Tibial nerve (tissue), 3 donors: ENCODE results near the gene ZBTB26.

Source experiments
- POLR2A ChIP-seq, 2 donors: fragments of 450-650 bp; IDR thresholded peaks; one replicate each; pipeline ENCODE4 v1.6.1; 2017; ENCODE audit warnings: antibody characterized with exemption in 2 of 2, mild to moderate bottlenecking in 2 of 2, moderate library complexity in 2 of 2
- TF ChIP-seq, protein P1 (sequence below), 5 experiments: fragments of 200-600 bp in 3 of 5; fragments of 450-650 bp in 2 of 5; sonication (generic) in 3 of 5; IDR thresholded peaks; one replicate each; pipeline ENCODE4 v1.5.1; 2016 to 2019; ENCODE audit warnings: antibody characterized with exemption in 5 of 5, mild to moderate bottlenecking in 3 of 5, moderate library complexity in 2 of 5

DNA sequence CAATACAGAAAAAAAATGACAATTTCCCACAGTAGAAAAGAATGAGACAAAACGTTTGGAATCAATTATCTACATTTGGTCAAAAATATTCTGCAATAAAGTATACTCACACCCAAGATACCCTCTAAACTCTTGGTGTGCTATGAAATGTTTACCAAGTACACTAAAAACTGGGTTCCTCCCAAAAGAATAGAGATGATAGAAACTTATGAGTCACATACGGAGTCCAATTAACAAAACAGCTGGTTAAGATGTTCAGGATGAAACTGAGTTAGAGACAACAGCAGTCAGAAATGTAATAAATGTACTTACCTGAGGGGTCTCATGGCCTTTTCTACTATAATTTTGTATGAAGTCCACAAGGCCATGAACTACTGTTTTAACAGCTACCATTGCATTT lies 51.9 kb downstream of the ZBTB26 start:
- TF ChIP-seq, protein P1, sequence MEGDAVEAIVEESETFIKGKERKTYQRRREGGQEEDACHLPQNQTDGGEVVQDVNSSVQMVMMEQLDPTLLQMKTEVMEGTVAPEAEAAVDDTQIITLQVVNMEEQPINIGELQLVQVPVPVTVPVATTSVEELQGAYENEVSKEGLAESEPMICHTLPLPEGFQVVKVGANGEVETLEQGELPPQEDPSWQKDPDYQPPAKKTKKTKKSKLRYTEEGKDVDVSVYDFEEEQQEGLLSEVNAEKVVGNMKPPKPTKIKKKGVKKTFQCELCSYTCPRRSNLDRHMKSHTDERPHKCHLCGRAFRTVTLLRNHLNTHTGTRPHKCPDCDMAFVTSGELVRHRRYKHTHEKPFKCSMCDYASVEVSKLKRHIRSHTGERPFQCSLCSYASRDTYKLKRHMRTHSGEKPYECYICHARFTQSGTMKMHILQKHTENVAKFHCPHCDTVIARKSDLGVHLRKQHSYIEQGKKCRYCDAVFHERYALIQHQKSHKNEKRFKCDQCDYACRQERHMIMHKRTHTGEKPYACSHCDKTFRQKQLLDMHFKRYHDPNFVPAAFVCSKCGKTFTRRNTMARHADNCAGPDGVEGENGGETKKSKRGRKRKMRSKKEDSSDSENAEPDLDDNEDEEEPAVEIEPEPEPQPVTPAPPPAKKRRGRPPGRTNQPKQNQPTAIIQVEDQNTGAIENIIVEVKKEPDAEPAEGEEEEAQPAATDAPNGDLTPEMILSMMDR (IDR thresholded peaks at IDR 0.05) = no peak
- TF ChIP-seq POLR2A (IDR thresholded peaks at IDR 0.05) = no peak
